Measurements from ENCODE around the gene DEUP1. TPM values are rescaled to one million over a fixed set of nuclear protein-coding genes. Genes with fewer than 3 reads are reported as not detected.

DEUP1 gene, protein sequence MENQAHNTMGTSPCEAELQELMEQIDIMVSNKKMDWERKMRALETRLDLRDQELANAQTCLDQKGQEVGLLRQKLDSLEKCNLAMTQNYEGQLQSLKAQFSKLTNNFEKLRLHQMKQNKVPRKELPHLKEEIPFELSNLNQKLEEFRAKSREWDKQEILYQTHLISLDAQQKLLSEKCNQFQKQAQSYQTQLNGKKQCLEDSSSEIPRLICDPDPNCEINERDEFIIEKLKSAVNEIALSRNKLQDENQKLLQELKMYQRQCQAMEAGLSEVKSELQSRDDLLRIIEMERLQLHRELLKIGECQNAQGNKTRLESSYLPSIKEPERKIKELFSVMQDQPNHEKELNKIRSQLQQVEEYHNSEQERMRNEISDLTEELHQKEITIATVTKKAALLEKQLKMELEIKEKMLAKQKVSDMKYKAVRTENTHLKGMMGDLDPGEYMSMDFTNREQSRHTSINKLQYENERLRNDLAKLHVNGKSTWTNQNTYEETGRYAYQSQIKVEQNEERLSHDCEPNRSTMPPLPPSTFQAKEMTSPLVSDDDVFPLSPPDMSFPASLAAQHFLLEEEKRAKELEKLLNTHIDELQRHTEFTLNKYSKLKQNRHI
- total RNA-seq, result not detected in 2 replicates

DNA sequence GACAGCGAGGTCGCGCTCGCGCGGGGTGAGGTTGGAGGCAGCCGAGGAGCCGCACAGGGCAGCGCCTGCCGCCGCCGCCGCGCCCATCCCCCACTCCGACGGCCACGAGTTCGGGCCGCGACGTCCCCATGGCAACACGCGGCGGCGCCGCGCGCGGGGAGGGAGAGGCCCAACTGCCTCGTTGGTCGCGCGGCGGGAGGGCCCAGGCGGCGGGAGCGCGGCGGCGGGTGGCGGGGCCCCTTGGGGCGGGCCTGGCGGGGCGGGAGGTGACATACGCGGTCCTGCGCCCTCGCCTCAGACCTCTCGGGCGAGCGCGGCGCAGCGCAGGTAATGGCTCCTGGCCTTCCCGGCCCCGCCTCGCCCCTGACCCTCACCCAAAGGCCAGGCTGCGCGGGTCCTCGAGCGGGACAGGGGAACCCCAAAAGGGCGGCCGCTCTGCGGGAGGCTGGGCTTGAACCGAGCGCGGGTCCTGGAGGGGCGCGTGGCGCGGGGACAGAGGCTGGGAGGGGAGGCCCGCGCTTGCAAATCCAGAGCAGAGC lies at the start of gene DEUP1:
TSS of gene DEUP1 (plus strand) at position 297 of the 539 bp plus-strand sequence. CDS start 1,518 bp downstream, outside the sequence.

Other genes with a start within 250 kb of the DEUP1 start
- 10.8 and 15.3 TPM in 2 replicates for gene SLC36A4, start 132.8 kb upstream of the DEUP1 start, total RNA-seq
- gene SMCO4, start 212.6 kb downstream of the DEUP1 start, total RNA-seq, result 24.4 and 50.1 TPM in 2 replicates

Data from bronchus fibroblast of lung (primary cell).